Stomach (tissue), 9 donors: ENCODE results near the gene RSRC2. TPM values are rescaled to one million over a fixed set of nuclear protein-coding genes. Genes with fewer than 3 reads are reported as not detected.

Experiments used
- DNase-seq, 2 donors: peaks; one replicate each; pipeline versions ENCODE4 v3.0.0 to v3.0.0-alpha.2; 2013 to 2019
- H3K27ac ChIP-seq, 5 donors: fragments of 200-600 bp in 4 of 5; sonication (generic) in 4 of 5; one replicate each; pipeline ENCODE4 v1.5.1; 2013 to 2019; ENCODE audit warnings: mild to moderate bottlenecking in 1 of 5, moderate library complexity in 1 of 5
- H3K27me3 ChIP-seq, 3 donors: fragments of 200-600 bp; sonication (generic); one replicate each; pipeline ENCODE4 v1.5.1; 2017 to 2019; ENCODE audit warnings: mixed run types in 1 of 3
- H3K36me3 ChIP-seq, 4 donors: fragments of 200-600 bp; sonication (generic); 1 replicate in 3 of 4; 2 replicates in 1 of 4; pipeline ENCODE4 v1.5.1; 2016 to 2019
- H3K4me1 ChIP-seq, 4 donors: fragments of 200-600 bp; sonication (generic); one replicate each; pipeline ENCODE4 v1.5.1; 2016 to 2019
- H3K4me3 ChIP-seq, 4 donors: fragments of 200-600 bp; sonication (generic) in 3 of 4; one replicate each; pipeline ENCODE4 v1.5.1; 2016 to 2019; ENCODE audit warnings: mild to moderate bottlenecking in 1 of 4
- H3K9me3 ChIP-seq, 4 donors: fragments of 200-600 bp; sonication (generic); one replicate each; pipeline ENCODE4 v1.5.1; 2016 to 2019
- EP300 ChIP-seq: sonication (generic); formaldehyde crosslinking; IDR thresholded peaks from one replicate; pipeline ENCODE4 v1.6.1; 2017; ENCODE audit warnings: antibody characterized with exemption
- POLR2A ChIP-seq, 4 donors: fragments of 450-650 bp; IDR thresholded peaks; one replicate each; pipeline ENCODE4 v1.6.1; 2016; ENCODE audit warnings: antibody characterized with exemption in 4 of 4, control low read depth in 2 of 4, mild to moderate bottlenecking in 1 of 4, moderate library complexity in 1 of 4
- POLR2AphosphoS5 ChIP-seq, 3 donors: sonication (generic); formaldehyde crosslinking; IDR thresholded peaks; one replicate each; pipeline ENCODE4 v1.6.1; 2016; ENCODE audit warnings: antibody characterized with exemption in 3 of 3
- WGBS, 5 donors: extraction: QIAGEN DNeasy Blood & Tissue Kit in 3 of 5; methylation state at CpG; one replicate each; pipeline versions ENCODE4 v1.1.5 to v1.1.7; 2013 to 2018; 5-methylcytosine and 5-hydroxymethylcytosine counted together
- intact Hi-C: fragments of 100-400 bp; cut with DNase I; formaldehyde crosslinking; loops from one replicate; pipeline ENCODE4 v1.15.1; 2023; ENCODE audit warnings: low total_unique reads
- polyA plus RNA-seq, 3 donors: library from polyadenylated mRNA; stranded (reverse); fragments of 200-250 nt; gene quantifications; one replicate each; pipeline ENCODE4 v1.2.3, GENCODE V29; 2013
- total RNA-seq, 5 donors: library from RNA; depleted of rRNA; stranded (reverse); fragments of >200 nt; gene quantifications; one replicate each; pipeline versions ENCODE4 v1.1.0 to v1.2.3, GENCODE V29; 2014 to 2016
- TF ChIP-seq, protein P1 (sequence below), 7 experiments: fragments of 450-650 bp in 4 of 7; fragments of 200-600 bp in 3 of 7; sonication (generic) in 3 of 7; IDR thresholded peaks; one replicate each; pipeline ENCODE4 v1.5.1; 2016 to 2019; ENCODE audit warnings: antibody characterized with exemption in 7 of 7, control low read depth in 2 of 7, mild to moderate bottlenecking in 1 of 7
- donor health status: healthy with polysubstance abuse.
- donor health status: Bipolar disorder and iron deficiency.
- donor health status: healthy.

RSRC2 gene
- total and polyA plus RNA-seq, 8 donors: 28.0 to 234 (median 55.2) TPM

DNA sequence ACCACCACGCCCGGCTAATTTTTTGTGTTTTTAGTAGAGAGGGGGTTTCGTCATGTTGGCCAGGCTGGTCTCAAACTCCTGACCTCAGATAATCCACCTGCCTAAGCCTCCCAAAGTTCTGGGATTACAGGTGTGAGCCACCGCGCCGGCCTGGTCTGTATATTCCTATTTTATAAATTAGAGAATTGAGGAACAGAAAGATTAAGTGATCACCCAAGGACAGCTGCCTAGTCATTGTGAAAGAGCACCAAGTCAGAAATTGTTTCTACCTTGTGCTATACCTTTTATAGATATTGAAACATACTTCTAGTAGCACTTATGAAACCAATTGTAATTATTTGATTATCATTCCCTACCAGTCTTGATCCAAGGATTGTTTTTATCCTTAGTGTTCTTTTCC, 2.3 kb upstream of the RSRC2 start:
- Histone ChIP-seq H3K9me3 (no peaks in the 10 kb centered on the region), H3K4me3 (no peak overlapping the region), H3K4me1 (peaks cover 17 to 30% (median 27%) of the 10 kb centered on the region in 4 donors), H3K27ac (no peak overlapping the region), H3K27me3 (no peaks in the 10 kb centered on the region), H3K36me3 (peaks cover 0 to 16% (median 0%) of the 10 kb centered on the region in 4 donors)
- no peak for DNase-seq
- 89 to 95% (median 95%) methylated on average over 6 of the region's 6 CpGs for WGBS, 5 donors
- TF ChIP-seq POLR2A (IDR thresholded peaks at IDR 0.05) (no peak), EP300 (no peak), POLR2AphosphoS5 (IDR thresholded peaks at IDR 0.05) (no peak)
- TF ChIP-seq, protein P1, sequence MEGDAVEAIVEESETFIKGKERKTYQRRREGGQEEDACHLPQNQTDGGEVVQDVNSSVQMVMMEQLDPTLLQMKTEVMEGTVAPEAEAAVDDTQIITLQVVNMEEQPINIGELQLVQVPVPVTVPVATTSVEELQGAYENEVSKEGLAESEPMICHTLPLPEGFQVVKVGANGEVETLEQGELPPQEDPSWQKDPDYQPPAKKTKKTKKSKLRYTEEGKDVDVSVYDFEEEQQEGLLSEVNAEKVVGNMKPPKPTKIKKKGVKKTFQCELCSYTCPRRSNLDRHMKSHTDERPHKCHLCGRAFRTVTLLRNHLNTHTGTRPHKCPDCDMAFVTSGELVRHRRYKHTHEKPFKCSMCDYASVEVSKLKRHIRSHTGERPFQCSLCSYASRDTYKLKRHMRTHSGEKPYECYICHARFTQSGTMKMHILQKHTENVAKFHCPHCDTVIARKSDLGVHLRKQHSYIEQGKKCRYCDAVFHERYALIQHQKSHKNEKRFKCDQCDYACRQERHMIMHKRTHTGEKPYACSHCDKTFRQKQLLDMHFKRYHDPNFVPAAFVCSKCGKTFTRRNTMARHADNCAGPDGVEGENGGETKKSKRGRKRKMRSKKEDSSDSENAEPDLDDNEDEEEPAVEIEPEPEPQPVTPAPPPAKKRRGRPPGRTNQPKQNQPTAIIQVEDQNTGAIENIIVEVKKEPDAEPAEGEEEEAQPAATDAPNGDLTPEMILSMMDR (IDR thresholded peaks at IDR 0.05): no peak
- intact Hi-C loops: no loop called here

DNA sequence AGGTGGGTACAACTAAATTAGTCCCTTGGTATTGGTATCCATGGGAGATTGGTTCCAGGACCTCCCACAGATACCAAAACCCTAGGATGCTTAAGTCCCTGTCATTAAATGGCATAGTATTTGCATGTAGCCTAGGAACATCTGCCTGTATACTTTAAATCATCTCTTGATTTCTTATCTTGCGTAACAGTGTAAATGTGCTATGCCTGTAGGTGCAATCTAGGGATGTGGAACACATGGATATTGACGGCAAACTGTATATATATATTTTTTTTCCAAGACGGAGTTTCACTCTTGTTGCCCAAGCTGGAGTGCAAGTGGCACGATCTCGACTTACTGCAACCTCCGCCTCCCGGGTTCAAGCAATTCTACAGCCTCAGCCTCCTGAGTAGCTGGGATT, 1.8 kb upstream of the RSRC2 start:
- no peak for TF ChIP-seq EP300
- TF ChIP-seq POLR2A (IDR thresholded peaks at IDR 0.05): no peak
- TF ChIP-seq, protein P1 (IDR thresholded peaks at IDR 0.05): no peak
- TF ChIP-seq POLR2AphosphoS5 (IDR thresholded peaks at IDR 0.05): no peak
- H3K9me3 ChIP-seq: no peaks in the 10 kb centered on the region
- intact Hi-C loops: no loop called here
- H3K27ac ChIP-seq: no peak overlapping the region
- H3K4me1 ChIP-seq: peaks cover 21 to 34% (median 32%) of the 10 kb centered on the region in 4 donors
- H3K36me3 ChIP-seq: peaks cover 0 to 14% (median under 1%) of the 10 kb centered on the region in 4 donors
- no peaks in the 10 kb centered on the region for H3K27me3 ChIP-seq
- DNase-seq: no peak
- WGBS, 5 donors: 92 to 96% (median 94%) methylated on average over 7 of the region's 7 CpGs
- H3K4me3 ChIP-seq: no peak overlapping the region

DNA sequence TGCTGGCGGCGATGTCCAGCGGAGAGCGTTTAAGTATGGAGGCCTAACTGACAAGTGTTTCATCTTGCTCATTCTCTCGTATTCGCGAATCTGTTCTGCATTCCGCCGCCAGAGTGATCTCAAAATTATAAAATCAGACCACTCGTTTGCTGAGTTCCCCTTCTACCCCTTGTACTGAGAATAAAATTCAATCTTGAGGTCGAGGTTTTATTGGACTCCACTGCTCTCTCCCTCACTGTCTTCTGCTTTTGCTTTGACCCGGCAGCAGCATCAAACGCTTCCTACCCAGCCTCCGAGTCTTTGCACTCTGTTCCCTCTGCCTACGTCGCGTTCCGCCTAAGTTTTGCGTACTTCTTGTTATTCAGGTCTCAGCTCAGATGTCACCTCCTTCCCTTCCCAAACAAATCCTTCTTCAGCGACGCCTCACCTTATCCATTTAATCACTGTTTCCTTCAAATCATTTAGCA, 775 bp upstream of the RSRC2 start:
- intact Hi-C loops: no loop called here
- peaks cover 0 to 14% (median 6%) of the 10 kb centered on the region in 4 donors for H3K36me3 ChIP-seq
- no peaks in the 10 kb centered on the region for H3K9me3 ChIP-seq
- peak overlapping the region; percentile 49 to 98 (median 98) for H3K27ac ChIP-seq
- no peak for TF ChIP-seq EP300
- TF ChIP-seq, protein P1 (IDR thresholded peaks at IDR 0.05): peak in 1 of 7 experiments; percentile 2
- H3K4me1 ChIP-seq: peaks cover 32 to 44% (median 42%) of the 10 kb centered on the region in 4 donors
- no peaks in the 10 kb centered on the region for H3K27me3 ChIP-seq
- 0 to 1% (median 0%) methylated on average over 21 of the region's 21 CpGs for WGBS, 5 donors
- peak overlapping the region; percentile 58 to 78 (median 60) for H3K4me3 ChIP-seq
- DNase-seq: peak in 1 of 2 donors; percentile 50

DNA sequence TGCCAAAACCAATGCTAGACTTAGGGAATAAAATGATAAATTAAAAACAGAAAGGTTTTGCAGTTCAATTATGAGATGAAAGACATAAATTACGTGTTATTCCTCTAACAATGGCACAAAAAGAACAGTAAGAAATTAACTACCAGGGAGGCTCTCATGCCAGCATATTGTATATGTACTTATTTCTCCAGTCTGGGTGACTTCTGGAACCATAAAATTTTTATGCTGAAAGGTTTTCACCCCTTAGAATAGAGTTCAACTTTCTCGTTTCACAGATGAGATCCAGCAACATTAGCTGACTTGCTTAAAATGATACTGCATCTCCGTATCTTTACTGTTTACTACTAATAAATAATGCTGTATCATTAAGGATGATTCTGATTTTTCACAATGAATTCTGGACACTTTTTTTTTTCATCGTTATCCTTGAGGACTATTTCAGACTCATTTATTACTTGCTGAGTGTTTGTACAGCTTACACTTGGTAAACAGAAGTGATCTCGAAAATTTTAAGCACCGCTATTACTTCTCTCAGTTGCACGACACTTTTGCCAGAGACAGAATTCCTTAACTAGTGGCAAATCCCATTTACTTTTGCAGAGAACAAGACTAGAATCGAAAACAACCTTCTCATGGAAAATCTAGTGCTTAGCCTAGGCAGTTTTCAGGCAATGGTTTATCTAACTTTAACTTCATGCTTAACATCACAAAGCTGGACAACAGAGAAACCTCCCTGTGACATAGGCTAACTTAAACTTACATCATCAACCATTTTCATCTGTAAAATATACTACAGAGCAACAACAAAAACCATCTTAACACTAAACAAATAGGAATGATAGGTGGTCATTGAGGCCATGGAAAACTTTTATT, 2.7 kb downstream of the RSRC2 start:
- TF ChIP-seq POLR2A (IDR thresholded peaks at IDR 0.05) (no peak), EP300 (no peak), POLR2AphosphoS5 (IDR thresholded peaks at IDR 0.05) (no peak)
- TF ChIP-seq, protein P1 (IDR thresholded peaks at IDR 0.05): no peak

More for the DNA sequence above, 2.7 kb downstream of the RSRC2 start:
- peaks cover 40 to 72% (median 59%) of the 10 kb centered on the region in 4 donors for H3K4me1 ChIP-seq
- peak overlapping the region; percentile 39 to 78 (median 50) for H3K4me3 ChIP-seq
- DNase-seq: no peak
- H3K27ac ChIP-seq: peak overlapping the region in 4 of 5 donors; percentile 61 to 98 (median 72)
- H3K36me3 ChIP-seq: peaks cover 30 to 43% (median 35%) of the 10 kb centered on the region in 4 donors
- no peaks in the 10 kb centered on the region for H3K27me3 ChIP-seq
- H3K9me3 ChIP-seq: no peaks in the 10 kb centered on the region
- WGBS, 5 donors: 7 to 12% (median 8%) methylated on average over 8 of the region's 8 CpGs
- intact Hi-C loops: no loop called here
